GM10266 (cell line): ENCODE measurements around the gene SNX12.
A peak's percentile ranks its signal among the peaks of the same experiment; 100 is the strongest.

ENCODE experiments used
- DNase-seq: peaks from one replicate; pipeline ENCODE4 v3.0.0; 2012; ENCODE audit errors: extremely low spot score
- TF ChIP-seq, protein P1 (sequence below): IDR thresholded peaks from 2 replicates; pipeline ENCODE4 v1.5.1; 2012; ENCODE audit warnings: mild to moderate bottlenecking, low read depth; ENCODE audit not compliant: control insufficient read depth, insufficient read depth; ENCODE audit errors: missing control alignments

SNX12 gene

DNA sequence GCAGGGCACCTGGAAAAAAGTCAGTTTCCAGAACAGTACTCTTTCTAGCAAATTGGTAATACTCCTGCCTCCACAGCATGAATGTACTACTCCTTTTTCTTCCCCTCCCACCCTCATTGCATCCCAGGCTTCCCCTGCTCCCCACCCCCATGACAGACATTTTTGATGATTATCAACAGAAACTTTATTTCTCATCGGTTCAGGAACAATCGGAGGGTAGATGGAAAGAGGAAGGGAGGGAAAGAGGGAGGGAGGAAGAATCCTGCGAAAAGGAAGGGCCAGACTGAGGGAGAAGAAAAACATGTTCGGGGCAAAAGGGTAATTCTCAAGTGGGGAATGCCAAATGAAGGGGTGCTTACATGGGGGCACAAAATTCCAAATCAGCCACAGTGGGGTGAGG lies 39.1 kb upstream of the SNX12 start:
- no peak for DNase-seq
- TF ChIP-seq, protein P1, sequence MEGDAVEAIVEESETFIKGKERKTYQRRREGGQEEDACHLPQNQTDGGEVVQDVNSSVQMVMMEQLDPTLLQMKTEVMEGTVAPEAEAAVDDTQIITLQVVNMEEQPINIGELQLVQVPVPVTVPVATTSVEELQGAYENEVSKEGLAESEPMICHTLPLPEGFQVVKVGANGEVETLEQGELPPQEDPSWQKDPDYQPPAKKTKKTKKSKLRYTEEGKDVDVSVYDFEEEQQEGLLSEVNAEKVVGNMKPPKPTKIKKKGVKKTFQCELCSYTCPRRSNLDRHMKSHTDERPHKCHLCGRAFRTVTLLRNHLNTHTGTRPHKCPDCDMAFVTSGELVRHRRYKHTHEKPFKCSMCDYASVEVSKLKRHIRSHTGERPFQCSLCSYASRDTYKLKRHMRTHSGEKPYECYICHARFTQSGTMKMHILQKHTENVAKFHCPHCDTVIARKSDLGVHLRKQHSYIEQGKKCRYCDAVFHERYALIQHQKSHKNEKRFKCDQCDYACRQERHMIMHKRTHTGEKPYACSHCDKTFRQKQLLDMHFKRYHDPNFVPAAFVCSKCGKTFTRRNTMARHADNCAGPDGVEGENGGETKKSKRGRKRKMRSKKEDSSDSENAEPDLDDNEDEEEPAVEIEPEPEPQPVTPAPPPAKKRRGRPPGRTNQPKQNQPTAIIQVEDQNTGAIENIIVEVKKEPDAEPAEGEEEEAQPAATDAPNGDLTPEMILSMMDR, result no peak

DNA sequence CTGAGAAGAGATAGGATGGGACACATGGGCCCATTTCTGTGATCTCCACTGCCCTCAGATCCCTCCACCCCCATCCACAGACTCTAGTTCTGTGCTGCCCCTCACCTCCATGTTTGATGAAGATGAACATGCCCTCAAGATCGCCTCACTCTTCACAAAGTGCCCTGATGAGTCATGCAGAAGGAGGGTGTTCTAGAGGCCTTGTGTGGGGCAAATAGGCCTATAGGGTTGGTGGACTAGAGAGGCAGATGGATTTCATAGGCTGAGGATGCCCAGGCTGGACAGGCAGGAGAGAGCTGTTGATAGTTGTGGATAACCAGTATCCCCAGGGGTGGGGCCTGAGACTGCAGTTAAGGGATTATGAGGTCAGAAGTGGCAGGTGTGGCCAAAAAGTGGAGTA lies 38.3 kb upstream of the SNX12 start, which contains the start of gene CXorf65:
Gene CXorf65 (minus strand): TSS at position 314 of the 400 bp plus-strand sequence. CDS start 184 bp downstream, at position 130.
- TF ChIP-seq, protein P1, result no peak
- DNase-seq, result no peak

- no peak for DNase-seq
- TF ChIP-seq, protein P1, result no peak
These were observed 37.5 kb upstream of the SNX12 start for GRCh38 chrX:71105628-71106027.

DNA sequence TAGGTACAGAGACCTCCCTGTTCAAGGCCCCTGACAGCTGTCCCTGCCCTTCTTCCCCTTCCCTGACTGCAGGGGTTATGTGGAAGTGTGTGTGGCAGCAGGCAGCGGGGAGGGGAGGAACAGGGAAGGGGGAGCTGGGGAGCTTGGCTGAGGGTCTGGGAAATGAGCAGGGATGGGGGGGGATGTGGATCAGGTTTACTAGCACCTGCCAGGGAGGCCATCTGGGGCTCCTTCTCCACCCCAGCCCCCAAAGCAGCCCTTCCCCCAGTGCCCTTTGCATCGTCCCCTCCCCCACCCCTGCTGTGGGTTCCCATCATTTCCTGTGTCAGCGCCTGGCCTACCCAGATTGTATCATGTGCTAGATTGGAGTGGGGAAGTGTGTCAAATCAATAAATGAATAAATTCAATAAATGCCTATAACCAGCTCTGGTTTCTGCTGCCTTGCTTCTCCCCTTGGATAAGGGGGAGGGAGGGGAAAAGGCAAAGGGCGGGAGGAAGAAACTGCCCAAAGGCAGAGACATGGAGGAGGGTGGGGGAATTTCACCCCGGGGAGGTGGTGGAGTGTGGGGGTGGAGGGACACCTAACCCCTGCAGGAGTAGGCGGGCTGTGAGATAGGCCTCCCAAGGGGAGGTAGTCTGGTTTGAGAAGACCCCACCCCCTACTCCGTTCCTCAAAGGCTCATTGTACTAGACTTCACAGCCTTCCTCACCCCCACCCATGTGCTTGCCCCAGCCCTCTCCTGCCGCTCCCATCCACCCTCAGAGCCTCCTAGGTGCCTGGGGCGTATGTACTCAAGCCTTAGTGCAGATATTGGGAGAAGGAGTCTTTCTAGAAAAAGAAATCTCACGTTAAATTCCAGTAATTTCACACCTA lies 35.2 kb upstream of the SNX12 start:
- peak; percentile 36 for DNase-seq

DNA sequence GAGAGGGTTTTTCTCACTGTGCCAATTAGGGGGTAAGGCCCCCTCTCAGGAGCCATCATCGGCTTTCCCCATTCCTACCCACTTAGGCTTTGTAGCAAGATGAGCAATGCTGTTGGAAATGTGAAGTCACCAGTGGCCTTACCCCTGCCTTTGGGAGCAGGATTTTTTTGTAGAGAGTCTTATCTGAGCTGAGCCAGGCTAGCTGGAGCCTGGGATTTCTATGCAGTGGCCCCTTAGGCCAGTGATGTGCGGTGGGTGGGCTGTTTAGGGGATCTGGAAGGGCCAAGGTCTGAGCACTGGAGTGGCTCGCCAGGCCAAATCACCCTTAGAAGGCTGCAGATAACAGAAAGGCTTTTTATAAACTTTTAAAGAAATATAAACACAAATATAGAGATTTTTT lies 34.2 kb upstream of the SNX12 start:
- TF ChIP-seq, protein P1, result no peak
- DNase-seq, result no peak

More for the DNA sequence above, 35.2 kb upstream of the SNX12 start:
- TF ChIP-seq, protein P1, result no peak

GRCh38 chrX:71100581-71101505 lies 32.7 kb upstream of the SNX12 start:
- DNase-seq, result no peak

More at GRCh38 chrX:71100581-71101505, 32.7 kb upstream of the SNX12 start:
- TF ChIP-seq, protein P1, result no peak
